Body of pancreas (tissue), 4 donors: ENCODE results near the gene ABCB4. TPM values are rescaled to one million over a fixed set of nuclear protein-coding genes. Genes with fewer than 3 reads are reported as not detected.

Source experiments
- ATAC-seq: fragments of 150-250 bp; one replicate; pipeline ENCODE4 v1.9.1; 2016
- DNase-seq, 4 donors: peaks; one replicate each; pipeline ENCODE4 v3.0.0-alpha.2; 2019
- H3K27ac ChIP-seq, 4 donors: fragments of 200-600 bp; sonication (generic); 1 replicate in 3 of 4; 2 replicates in 1 of 4; pipeline versions ENCODE4 v1.5.1 to v1.6.1; 2016 to 2019; ENCODE audit warnings: mild to moderate bottlenecking in 1 of 4, mixed read lengths in 1 of 4, moderate library complexity in 1 of 4
- H3K27me3 ChIP-seq, 2 donors: fragments of 200-600 bp; sonication (generic); one replicate each; pipeline ENCODE4 v1.6.0; 2016; ENCODE audit warnings: mild to moderate bottlenecking in 1 of 2
- H3K36me3 ChIP-seq, 2 donors: fragments of 200-600 bp; sonication (generic); replicated peaks in 1 of 2; 2 replicates each; pipeline ENCODE4 v1.5.1; 2016; ENCODE audit warnings: low read depth in 2 of 2; ENCODE audit not compliant: insufficient read depth in 1 of 2
- H3K4me1 ChIP-seq: fragments of 200-600 bp; sonication (generic); one replicate; pipeline ENCODE4 v1.6.0; 2016
- H3K4me3 ChIP-seq, 2 donors: fragments of 200-600 bp; sonication (generic); 1 replicate in 1 of 2; 2 replicates in 1 of 2; pipeline ENCODE4 v1.5.1; 2016 to 2019
- H3K9me3 ChIP-seq, 3 donors: fragments of 200-600 bp; sonication (generic); 1 replicate in 2 of 3; 2 replicates in 1 of 3; pipeline ENCODE4 v1.5.1; 2016
- POLR2A ChIP-seq, 3 donors: fragments of 450-650 bp; IDR thresholded peaks; one replicate each; pipeline ENCODE4 v1.6.1; 2016; ENCODE audit warnings: antibody characterized with exemption in 3 of 3, mild to moderate bottlenecking in 2 of 3
- WGBS, 2 donors: methylation state at CpG; one replicate each; pipeline ENCODE4 v1.1.5; 2017; 5-methylcytosine and 5-hydroxymethylcytosine counted together
- intact Hi-C: fragments of 100-400 bp; cut with DNase I; formaldehyde crosslinking; loops from one replicate; pipeline ENCODE4 v1.15.1; 2023
- total RNA-seq, 2 donors: library from RNA; depleted of rRNA; stranded (reverse); fragments of >200 nt; gene quantifications; one replicate each; pipeline ENCODE4 v1.1.0, GENCODE V29; 2016
- TF ChIP-seq, protein P1 (sequence below), 7 experiments: fragments of 450-650 bp in 4 of 7; fragments of 200-600 bp in 3 of 7; sonication (generic) in 3 of 7; IDR thresholded peaks; one replicate each; pipeline ENCODE4 v1.5.1; 2016 to 2019; ENCODE audit warnings: antibody characterized with exemption in 7 of 7

The ABCB4 gene
- total RNA-seq, 2 donors from 2014 or later: under 0.01 TPM; not detected in 1

DNA sequence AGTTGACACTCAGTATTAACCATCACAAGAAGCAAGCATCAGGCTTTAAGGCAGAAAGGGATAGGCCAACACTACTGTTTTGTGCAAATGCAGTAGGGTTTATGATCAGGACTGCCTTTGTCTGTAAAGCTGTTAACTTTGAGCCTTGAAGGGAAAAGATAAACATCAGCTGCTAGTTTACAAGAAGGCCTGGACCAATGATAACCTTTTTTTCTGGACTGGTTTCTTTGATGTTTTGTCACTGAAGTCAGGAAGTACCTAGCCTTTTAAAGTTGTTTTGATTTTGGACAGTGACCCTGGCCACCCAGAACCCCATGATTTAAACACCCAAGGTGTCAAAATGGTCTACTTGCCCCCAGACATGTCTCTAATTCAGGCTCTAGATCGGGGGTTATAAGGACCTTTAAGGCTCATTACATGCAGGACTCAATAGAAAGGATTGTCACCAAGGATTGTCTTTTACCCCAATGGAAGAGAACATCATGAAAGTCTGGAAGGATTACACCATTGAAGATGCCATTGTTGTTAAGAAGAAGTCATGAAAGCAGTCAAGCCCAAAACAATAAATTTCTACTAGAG lies 79.9 kb downstream of the ABCB4 start:
- no peak overlapping the region for H3K27ac ChIP-seq
- no peak for DNase-seq
- whole genome bisulfite sequencing, 2 donors: 70 to 83% methylated on average over 1 of the region's 1 CpG

DNA sequence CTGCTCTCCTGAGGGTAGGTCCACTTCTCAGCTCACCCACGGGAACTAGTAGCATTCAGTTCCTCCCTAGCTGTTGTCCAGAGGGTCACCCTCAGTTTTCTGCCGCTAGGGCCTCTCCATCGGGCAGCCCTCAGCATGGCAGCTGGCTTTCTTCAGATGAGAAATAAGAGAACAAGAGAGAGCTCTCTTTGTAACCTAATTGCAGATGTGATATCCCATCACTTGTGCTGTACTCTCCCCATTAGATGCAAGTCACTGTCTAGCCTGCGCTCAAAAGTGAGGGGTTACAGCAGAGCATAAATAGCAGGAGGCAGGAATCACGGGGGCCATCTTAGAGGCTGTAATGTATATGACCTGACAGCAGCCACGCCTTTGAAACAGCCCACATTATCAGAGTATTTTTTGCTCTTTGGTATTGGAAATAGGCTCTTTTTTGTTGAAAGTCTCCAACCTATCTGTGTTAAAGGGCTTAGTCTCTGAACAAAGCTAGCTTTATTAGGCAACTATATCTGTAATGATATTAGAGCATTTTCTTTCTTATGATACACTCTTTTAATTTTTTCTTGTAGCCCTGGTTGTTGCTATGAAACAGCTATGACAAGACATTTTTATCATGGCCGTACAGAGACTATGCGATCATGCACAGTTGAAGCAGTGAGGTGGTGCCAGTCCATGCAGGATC lies 84.3 kb downstream of the ABCB4 start:
- TF ChIP-seq, protein P1, sequence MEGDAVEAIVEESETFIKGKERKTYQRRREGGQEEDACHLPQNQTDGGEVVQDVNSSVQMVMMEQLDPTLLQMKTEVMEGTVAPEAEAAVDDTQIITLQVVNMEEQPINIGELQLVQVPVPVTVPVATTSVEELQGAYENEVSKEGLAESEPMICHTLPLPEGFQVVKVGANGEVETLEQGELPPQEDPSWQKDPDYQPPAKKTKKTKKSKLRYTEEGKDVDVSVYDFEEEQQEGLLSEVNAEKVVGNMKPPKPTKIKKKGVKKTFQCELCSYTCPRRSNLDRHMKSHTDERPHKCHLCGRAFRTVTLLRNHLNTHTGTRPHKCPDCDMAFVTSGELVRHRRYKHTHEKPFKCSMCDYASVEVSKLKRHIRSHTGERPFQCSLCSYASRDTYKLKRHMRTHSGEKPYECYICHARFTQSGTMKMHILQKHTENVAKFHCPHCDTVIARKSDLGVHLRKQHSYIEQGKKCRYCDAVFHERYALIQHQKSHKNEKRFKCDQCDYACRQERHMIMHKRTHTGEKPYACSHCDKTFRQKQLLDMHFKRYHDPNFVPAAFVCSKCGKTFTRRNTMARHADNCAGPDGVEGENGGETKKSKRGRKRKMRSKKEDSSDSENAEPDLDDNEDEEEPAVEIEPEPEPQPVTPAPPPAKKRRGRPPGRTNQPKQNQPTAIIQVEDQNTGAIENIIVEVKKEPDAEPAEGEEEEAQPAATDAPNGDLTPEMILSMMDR (IDR thresholded peaks at IDR 0.05): no peak
- TF ChIP-seq POLR2A (IDR thresholded peaks at IDR 0.05): no peak
- WGBS, 2 donors: 88 to 95% methylated on average over 8 of the region's 8 CpGs
- no peak overlapping the region for H3K27ac ChIP-seq
- no peaks in the 10 kb centered on the region for H3K27me3 ChIP-seq
- no peaks in the 10 kb centered on the region for H3K9me3 ChIP-seq
- no peak for ATAC-seq
- DNase-seq: no peak
- H3K36me3 ChIP-seq: peaks cover 0 to 6% of the 10 kb centered on the region in 2 donors
- no peak overlapping the region for H3K4me3 ChIP-seq
- H3K4me1 ChIP-seq: no peaks in the 10 kb centered on the region
- intact Hi-C loops: no loop called here

More for the DNA sequence above, 79.9 kb downstream of the ABCB4 start:
- intact Hi-C loops: no loop called here
- no peak for TF ChIP-seq POLR2A (IDR thresholded peaks at IDR 0.05)
- TF ChIP-seq, protein P1 (IDR thresholded peaks at IDR 0.05): no peak
- no peaks in the 10 kb centered on the region for H3K27me3 ChIP-seq
- H3K4me3 ChIP-seq: no peak overlapping the region
- no peaks in the 10 kb centered on the region for H3K4me1 ChIP-seq
- no peaks in the 10 kb centered on the region for H3K9me3 ChIP-seq
- peaks cover 0 to 6% of the 10 kb centered on the region in 2 donors for H3K36me3 ChIP-seq
- no peak for ATAC-seq

DNA sequence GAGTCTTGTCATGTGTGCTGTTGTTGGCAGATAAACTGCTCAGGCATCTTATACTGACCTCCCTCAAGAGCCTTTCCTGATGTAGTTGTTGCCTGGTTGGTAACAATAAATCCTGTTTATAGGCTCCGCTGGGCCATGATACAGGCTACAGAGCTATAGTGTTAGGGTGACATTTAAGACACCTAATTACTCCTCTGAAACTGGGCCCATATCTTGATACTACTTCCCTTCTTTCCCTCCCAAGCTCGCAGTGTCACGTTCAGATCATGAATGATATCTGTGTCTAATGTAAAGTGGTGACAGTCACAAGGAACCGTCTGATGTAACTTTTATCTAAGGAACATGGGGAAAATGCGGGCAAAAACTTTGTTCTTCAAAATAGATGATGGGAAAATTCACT lies 94.6 kb downstream of the ABCB4 start:
- Histone ChIP-seq H3K4me1 (no peaks in the 10 kb centered on the region), H3K36me3 (peaks cover 0 to 2% of the 10 kb centered on the region in 2 donors), H3K27ac (no peak overlapping the region), H3K27me3 (no peaks in the 10 kb centered on the region), H3K9me3 (no peaks in the 10 kb centered on the region), H3K4me3 (no peak overlapping the region)
- no peak for DNase-seq
- intact Hi-C loops: no loop called here
- no peak for ATAC-seq
- no peak for TF ChIP-seq POLR2A (IDR thresholded peaks at IDR 0.05)
- TF ChIP-seq, protein P1 (IDR thresholded peaks at IDR 0.05): no peak
- 87 to 88% methylated on average over 5 of the region's 5 CpGs for WGBS, 2 donors

DNA sequence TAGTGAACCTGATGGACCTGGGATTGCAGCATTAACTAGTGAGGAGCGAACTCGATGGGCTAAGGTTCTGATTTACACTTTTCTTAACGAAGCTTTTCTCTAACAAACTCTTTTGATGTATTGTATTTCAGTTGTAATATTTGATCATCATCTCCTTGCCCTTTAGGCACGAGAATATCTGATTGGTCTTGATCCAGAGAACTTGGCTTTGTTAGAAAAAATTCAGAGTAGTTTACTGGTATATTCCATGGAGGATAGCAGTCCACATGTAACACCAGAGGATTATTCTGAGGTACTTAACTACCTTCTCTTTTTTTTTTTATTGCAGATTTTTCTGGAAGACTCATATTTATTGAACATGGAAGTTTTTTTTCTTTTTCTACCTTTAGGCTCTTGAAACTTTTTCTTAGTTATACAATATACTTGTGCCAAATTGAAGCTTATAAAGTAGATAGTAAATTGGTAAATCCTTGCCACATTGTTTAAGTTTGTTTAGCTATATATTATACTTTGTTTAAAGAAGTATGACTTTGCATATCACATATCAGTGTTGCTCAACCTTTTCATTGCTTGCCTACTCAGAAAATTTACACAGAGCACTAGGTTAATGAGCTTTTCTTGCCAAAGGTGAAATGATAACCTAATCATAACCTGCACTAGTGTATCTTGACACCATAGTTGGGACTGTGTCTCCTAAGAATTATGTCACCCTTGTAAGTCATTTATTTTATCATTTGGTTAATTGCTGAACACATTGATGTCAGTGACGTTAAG lies 99.6 kb downstream of the ABCB4 start:
- ATAC-seq (no peak), DNase-seq (no peak)
- no peak overlapping the region for H3K4me3 ChIP-seq
- no peaks in the 10 kb centered on the region for H3K27me3 ChIP-seq
- 57 to 70% methylated on average over 5 of the region's 5 CpGs for WGBS, 2 donors
- H3K9me3 ChIP-seq: no peaks in the 10 kb centered on the region
- TF ChIP-seq POLR2A (IDR thresholded peaks at IDR 0.05): no peak
- TF ChIP-seq, protein P1 (IDR thresholded peaks at IDR 0.05): no peak
- H3K27ac ChIP-seq: no peak overlapping the region
- H3K4me1 ChIP-seq: no peaks in the 10 kb centered on the region
- H3K36me3 ChIP-seq: no peaks in the 10 kb centered on the region
- intact Hi-C loops: no loop called here
